ENCODE results near the gene AKAP12.

Gene AKAP12

GRCh38 chr6:151239603-151240035 is at the start of gene AKAP12:
AKAP12 (plus strand) TSS chr6:151239967; CDS start chr6:151240563, 596 bp downstream.
- Histone ChIP-seq H3K4me3 (ENCODE audit: low read length) (no peak within 1 kb of the TSS), H3K9me2 (replicated peaks; ENCODE audit: insufficient read depth, low read length) (no peaks in the 10 kb centered on the region), H3K4me1 (ENCODE audit: low read length) (no peaks in the 10 kb centered on the region), H3K36me3 (replicated peaks; ENCODE audit: insufficient read depth, low read length) (no peaks in the 10 kb centered on the region), H3K9ac (ENCODE audit: low read length) (no peak within 1 kb of the TSS), H3K79me2 (ENCODE audit: low read length) (no peaks in the 10 kb centered on the region), H3F3A (ENCODE audit: insufficient read depth, low read length) (no peaks in the 10 kb centered on the region), H3K4me2 (ENCODE audit: low read depth, low read length) (no peak within 1 kb of the TSS), H4K20me1 (ENCODE audit: insufficient read depth, low read length) (no peaks in the 10 kb centered on the region), H3K27ac (ENCODE audit: low read length) (no peak within 1 kb of the TSS), H3K27me3 (replicated peaks; ENCODE audit: insufficient read depth, low read length) (no peaks in the 10 kb centered on the region), H2AFZ (ENCODE audit: low read length) (no peak within 1 kb of the TSS), H3K9me3 (replicated peaks; ENCODE audit: insufficient read depth, low read length) (no peaks in the 10 kb centered on the region)
- no peak for TF ChIP-seq EZH2phosphoT487 (IDR thresholded peaks at IDR 0.05; ENCODE audit: low read length)
- no peak for TF ChIP-seq CTCF (IDR thresholded peaks at IDR 0.05; ENCODE audit: low read length)
- TF ChIP-seq EZH2 (optimal IDR thresholded peaks at IDR 0.05; ENCODE audit: low read depth, low read length), result no peak
- DNase-seq, result no peak

- H3K9ac ChIP-seq (ENCODE audit: low read length), result no peak overlapping the region
- H3K9me2 ChIP-seq (replicated peaks; ENCODE audit: insufficient read depth, low read length), result no peaks in the 10 kb centered on the region
- H3K27me3 ChIP-seq (replicated peaks; ENCODE audit: insufficient read depth, low read length), result no peaks in the 10 kb centered on the region
- TF ChIP-seq EZH2phosphoT487 (IDR thresholded peaks at IDR 0.05; ENCODE audit: low read length) (no peak), EZH2 (optimal IDR thresholded peaks at IDR 0.05; ENCODE audit: low read depth, low read length) (no peak), CTCF (IDR thresholded peaks at IDR 0.05; ENCODE audit: low read length) (no peak)
- H4K20me1 ChIP-seq (ENCODE audit: insufficient read depth, low read length), result no peaks in the 10 kb centered on the region
- H3K4me3 ChIP-seq (ENCODE audit: low read length), result no peak overlapping the region
- H3K4me1 ChIP-seq (ENCODE audit: low read length), result no peaks in the 10 kb centered on the region
- DNase-seq, result no peak
- H3K36me3 ChIP-seq (replicated peaks; ENCODE audit: insufficient read depth, low read length), result no peaks in the 10 kb centered on the region
- no peak overlapping the region for H3K4me2 ChIP-seq (ENCODE audit: low read depth, low read length)
- no peaks in the 10 kb centered on the region for H3K79me2 ChIP-seq (ENCODE audit: low read length)
- no peaks in the 10 kb centered on the region for H3F3A ChIP-seq (ENCODE audit: insufficient read depth, low read length)
- no peaks in the 10 kb centered on the region for H3K9me3 ChIP-seq (replicated peaks; ENCODE audit: insufficient read depth, low read length)
- H2AFZ ChIP-seq (ENCODE audit: low read length), result no peak overlapping the region
- H3K27ac ChIP-seq (ENCODE audit: low read length), result no peak overlapping the region
Observed at GRCh38 chr6:151191527-151191926, 48.2 kb upstream of the AKAP12 start.

- Histone ChIP-seq H3K9me2 (replicated peaks; ENCODE audit: insufficient read depth, low read length) (no peaks in the 10 kb centered on the region), H3K4me1 (ENCODE audit: low read length) (no peaks in the 10 kb centered on the region), H3K27me3 (replicated peaks; ENCODE audit: insufficient read depth, low read length) (no peaks in the 10 kb centered on the region), H3K27ac (ENCODE audit: low read length) (no peak overlapping the region), H4K20me1 (ENCODE audit: insufficient read depth, low read length) (no peaks in the 10 kb centered on the region), H3K79me2 (ENCODE audit: low read length) (no peaks in the 10 kb centered on the region), H3K4me2 (ENCODE audit: low read depth, low read length) (no peak overlapping the region), H2AFZ (ENCODE audit: low read length) (no peak overlapping the region), H3K9ac (ENCODE audit: low read length) (no peak overlapping the region), H3K9me3 (replicated peaks; ENCODE audit: insufficient read depth, low read length) (no peaks in the 10 kb centered on the region), H3K36me3 (replicated peaks; ENCODE audit: insufficient read depth, low read length) (no peaks in the 10 kb centered on the region), H3K4me3 (ENCODE audit: low read length) (no peak overlapping the region), H3F3A (ENCODE audit: insufficient read depth, low read length) (no peaks in the 10 kb centered on the region)
- TF ChIP-seq EZH2 (optimal IDR thresholded peaks at IDR 0.05; ENCODE audit: low read depth, low read length) (no peak), EZH2phosphoT487 (IDR thresholded peaks at IDR 0.05; ENCODE audit: low read length) (no peak), CTCF (IDR thresholded peaks at IDR 0.05; ENCODE audit: low read length) (no peak)
- no peak for DNase-seq
Observed at GRCh38 chr6:151196555-151196954, 43.2 kb upstream of the AKAP12 start.

Data from MM.1S (cell line).